Measurements from ENCODE around the gene CAMK1G. TPM values are rescaled to one million over a fixed set of nuclear protein-coding genes. Genes with fewer than 3 reads are reported as not detected.

Gene CAMK1G
- total and polyA plus RNA-seq, 3 donors from 2014 or later: 1.1 to 2.0 (median 1.4) TPM

GRCh38 chr1:209587789-209588188, 4.3 kb downstream of the CAMK1G start:
- H3K9me3 ChIP-seq: no peaks in the 10 kb centered on the region
- no peak for TF ChIP-seq POLR2A (IDR thresholded peaks at IDR 0.05)
- TF ChIP-seq, protein P1, sequence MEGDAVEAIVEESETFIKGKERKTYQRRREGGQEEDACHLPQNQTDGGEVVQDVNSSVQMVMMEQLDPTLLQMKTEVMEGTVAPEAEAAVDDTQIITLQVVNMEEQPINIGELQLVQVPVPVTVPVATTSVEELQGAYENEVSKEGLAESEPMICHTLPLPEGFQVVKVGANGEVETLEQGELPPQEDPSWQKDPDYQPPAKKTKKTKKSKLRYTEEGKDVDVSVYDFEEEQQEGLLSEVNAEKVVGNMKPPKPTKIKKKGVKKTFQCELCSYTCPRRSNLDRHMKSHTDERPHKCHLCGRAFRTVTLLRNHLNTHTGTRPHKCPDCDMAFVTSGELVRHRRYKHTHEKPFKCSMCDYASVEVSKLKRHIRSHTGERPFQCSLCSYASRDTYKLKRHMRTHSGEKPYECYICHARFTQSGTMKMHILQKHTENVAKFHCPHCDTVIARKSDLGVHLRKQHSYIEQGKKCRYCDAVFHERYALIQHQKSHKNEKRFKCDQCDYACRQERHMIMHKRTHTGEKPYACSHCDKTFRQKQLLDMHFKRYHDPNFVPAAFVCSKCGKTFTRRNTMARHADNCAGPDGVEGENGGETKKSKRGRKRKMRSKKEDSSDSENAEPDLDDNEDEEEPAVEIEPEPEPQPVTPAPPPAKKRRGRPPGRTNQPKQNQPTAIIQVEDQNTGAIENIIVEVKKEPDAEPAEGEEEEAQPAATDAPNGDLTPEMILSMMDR (IDR thresholded peaks at IDR 0.05): no peak
- intact Hi-C loops (cut with DNase I; ENCODE audit: low total_unique reads): loop anchor here (10.0 kb wide), 1 partner anchor 157 kb away; no protein-coding TSS in a partner anchor
- H3K27me3 ChIP-seq: no peaks in the 10 kb centered on the region
- DNase-seq: no peak
- H3K4me3 ChIP-seq: no peak overlapping the region
- peaks cover 18% of the 10 kb centered on the region for H3K4me1 ChIP-seq
- H3K36me3 ChIP-seq (ENCODE audit: low read depth, missing control alignments): no peaks in the 10 kb centered on the region
- H3K27ac ChIP-seq: no peak overlapping the region
- WGBS, 2 donors: 73 to 77% methylated on average over 3 of the region's 3 CpGs

GRCh38 chr1:209589440-209589839, 5.9 kb downstream of the CAMK1G start:
- H3K36me3 ChIP-seq (ENCODE audit: low read depth, missing control alignments): no peaks in the 10 kb centered on the region
- DNase-seq: no peak
- no peaks in the 10 kb centered on the region for H3K27me3 ChIP-seq
- H3K4me1 ChIP-seq: peaks cover 18% of the 10 kb centered on the region
- H3K27ac ChIP-seq: peak overlapping the region in 1 of 2 donors; percentile 77
- intact Hi-C loops (cut with DNase I; ENCODE audit: low total_unique reads): loop anchor here (10.0 kb wide), 1 partner anchor 155 kb away; no protein-coding TSS in a partner anchor
- H3K4me3 ChIP-seq: no peak overlapping the region
- WGBS, 2 donors: 81 to 94% methylated on average over 2 of the region's 2 CpGs
- TF ChIP-seq, protein P1 (IDR thresholded peaks at IDR 0.05): no peak
- no peak for TF ChIP-seq POLR2A (IDR thresholded peaks at IDR 0.05)
- H3K9me3 ChIP-seq: no peaks in the 10 kb centered on the region

- H3K4me3 ChIP-seq: no peak overlapping the region
- H3K27me3 ChIP-seq: no peaks in the 10 kb centered on the region
- intact Hi-C loops (cut with DNase I; ENCODE audit: low total_unique reads): loop anchor here (10.0 kb wide), 1 partner anchor 155 kb away; no protein-coding TSS in a partner anchor
- no peaks in the 10 kb centered on the region for H3K9me3 ChIP-seq
- TF ChIP-seq POLR2A (IDR thresholded peaks at IDR 0.05): no peak
- TF ChIP-seq, protein P1 (IDR thresholded peaks at IDR 0.05): no peak
- no peaks in the 10 kb centered on the region for H3K36me3 ChIP-seq (ENCODE audit: low read depth, missing control alignments)
- DNase-seq: no peak
- peak overlapping the region; percentile 48 to 77 for H3K27ac ChIP-seq
- 54 to 61% methylated on average over 6 of the region's 6 CpGs for WGBS, 2 donors
- H3K4me1 ChIP-seq: peaks cover 18% of the 10 kb centered on the region
These were observed 6.3 kb downstream of the CAMK1G start for GRCh38 chr1:209589863-209590262.

GRCh38 chr1:209590405-209590804, 6.9 kb downstream of the CAMK1G start:
- peak; percentile 57 for DNase-seq
- Histone ChIP-seq H3K27me3 (no peaks in the 10 kb centered on the region), H3K9me3 (no peaks in the 10 kb centered on the region), H3K4me3 (no peak overlapping the region), H3K36me3 (ENCODE audit: low read depth, missing control alignments) (no peaks in the 10 kb centered on the region), H3K27ac (peak overlapping the region in 1 of 2 donors; percentile 77), H3K4me1 (peaks cover 14% of the 10 kb centered on the region)
- intact Hi-C loops (cut with DNase I; ENCODE audit: low total_unique reads): no loop called here
- TF ChIP-seq, protein P1 (IDR thresholded peaks at IDR 0.05): peak in 2 of 3 experiments; percentile 9 to 26
- no peak for TF ChIP-seq POLR2A (IDR thresholded peaks at IDR 0.05)
- 35 to 43% methylated on average over 6 of the region's 6 CpGs for WGBS, 2 donors

GRCh38 chr1:209593747-209594146, 10.2 kb downstream of the CAMK1G start:
- Histone ChIP-seq H3K4me3 (no peak overlapping the region), H3K9me3 (no peaks in the 10 kb centered on the region), H3K27ac (no peak overlapping the region), H3K36me3 (ENCODE audit: low read depth, missing control alignments) (no peaks in the 10 kb centered on the region), H3K27me3 (no peaks in the 10 kb centered on the region), H3K4me1 (peaks cover 5% of the 10 kb centered on the region)
- DNase-seq: no peak
- 53 to 75% methylated on average over 2 of the region's 2 CpGs for WGBS, 2 donors
- no peak for TF ChIP-seq POLR2A (IDR thresholded peaks at IDR 0.05)
- TF ChIP-seq, protein P1 (IDR thresholded peaks at IDR 0.05): no peak
- intact Hi-C loops (cut with DNase I; ENCODE audit: low total_unique reads): no loop called here

All from testis (tissue), 3 donors.